IMR-90 (cell line): ENCODE data around the gene MYL4. TPM values are rescaled to one million over a fixed set of nuclear protein-coding genes. Genes with fewer than 3 reads are reported as not detected.

Experiments
- ATAC-seq: fragments of 200-7000 bp; cut with Tn5 transposase; 2 replicates; pipeline ENCODE4 v1.9.1; 2020; ENCODE audit warnings: low read depth, mild to moderate bottlenecking, moderate library complexity
- BruUV-seq: library from RNA; stranded (reverse); fragments of 400-500 nt; replicated peaks from 2 replicates; lab custom pipeline; 2021; lab: Mats Ljungman, UMichigan
- CTCF ChIA-PET: fragments of 300-600 bp; formaldehyde crosslinking; extraction: SDS; loops from one replicate; lab custom pipeline; 2021; ENCODE audit warnings: antibody characterized with exemption; lab: Yijun Ruan, JAX
- POLR2A ChIA-PET: fragments of 300-600 bp; sonication (Branson Sonifier 250); formaldehyde crosslinking; loops from one replicate; lab custom pipeline; 2022; ENCODE audit warnings: antibody characterized with exemption; ENCODE audit not compliant: unreplicated experiment; lab: Charles Lee
- DNase-seq: peaks from one replicate; pipeline ENCODE4 v3.0.0; 2013
- H2AFZ ChIP-seq: replicated peaks from 2 replicates; pipeline ENCODE3; 2013; ENCODE audit warnings: low read length, mild to moderate bottlenecking; ENCODE audit not compliant: poor library complexity
- H2AK5ac ChIP-seq: 2 replicates; pipeline ENCODE4 v1.6.1; 2013; ENCODE audit warnings: low read depth, low read length, inconsistent platforms
- H2AK9ac ChIP-seq: replicated peaks from 2 replicates; pipeline ENCODE3; 2013; ENCODE audit warnings: mild to moderate bottlenecking, low read depth, low read length, moderate library complexity; ENCODE audit not compliant: poor library complexity
- H2BK120ac ChIP-seq: 2 replicates; pipeline ENCODE4 v1.6.1; 2013; ENCODE audit warnings: low read depth, low read length, inconsistent platforms
- H2BK15ac ChIP-seq: 3 replicates; pipeline ENCODE4 v1.6.1; 2013; ENCODE audit warnings: low read depth, low read length, inconsistent platforms
- H2BK20ac ChIP-seq: 2 replicates; pipeline ENCODE4 v1.6.1; 2013; ENCODE audit warnings: low read depth, mild to moderate bottlenecking, inconsistent platforms, low read length, moderate library complexity
- H2BK5ac ChIP-seq: 2 replicates; pipeline ENCODE4 v1.6.1; 2013; ENCODE audit warnings: mild to moderate bottlenecking, low read depth, low read length, inconsistent platforms; ENCODE audit not compliant: poor library complexity, severe bottlenecking
- H3K14ac ChIP-seq: replicated peaks from 2 replicates; pipeline ENCODE4 v1.6.1; 2013; ENCODE audit warnings: low read depth, low read length, inconsistent platforms
- H3K18ac ChIP-seq: 2 replicates; pipeline ENCODE4 v1.6.1; 2013; ENCODE audit warnings: low read depth, low read length, control low read depth
- H3K23ac ChIP-seq: 2 replicates; pipeline ENCODE4 v1.6.1; 2013; ENCODE audit warnings: low read depth, low read length, inconsistent platforms
- H3K27ac ChIP-seq: 2 replicates; pipeline ENCODE4 v1.5.1; 2013; ENCODE audit warnings: mild to moderate bottlenecking, control low read depth, low read length; ENCODE audit not compliant: insufficient read depth
- H3K27me3 ChIP-seq: 2 replicates; pipeline ENCODE4 v1.6.1; 2013; ENCODE audit warnings: low read length; ENCODE audit not compliant: control insufficient read depth, insufficient read depth
- H3K36me3 ChIP-seq: 2 replicates; pipeline ENCODE4 v1.6.1; 2013; ENCODE audit warnings: low read length, mixed read lengths; ENCODE audit not compliant: control insufficient read depth, insufficient read depth
- H3K4ac ChIP-seq: 2 replicates; pipeline ENCODE4 v1.6.1; 2013; ENCODE audit warnings: low read depth, low read length, inconsistent platforms
- H3K4me1 ChIP-seq: 2 replicates; pipeline ENCODE4 v1.6.1; 2013; ENCODE audit warnings: low read length, mixed read lengths; ENCODE audit not compliant: control insufficient read depth, insufficient read depth
- H3K4me2 ChIP-seq: 2 replicates; pipeline ENCODE4 v1.6.1; 2013; ENCODE audit warnings: low read depth, mild to moderate bottlenecking, control low read depth, low read length, moderate library complexity
- H3K4me3 ChIP-seq: 2 replicates; pipeline ENCODE4 v1.5.1; 2013; ENCODE audit warnings: low read depth, mild to moderate bottlenecking, control low read depth, low read length, moderate library complexity; ENCODE audit not compliant: insufficient read depth
- H3K56ac ChIP-seq: 2 replicates; pipeline ENCODE4 v1.6.1; 2013; ENCODE audit warnings: low read length, inconsistent platforms; ENCODE audit not compliant: insufficient read depth; ENCODE audit errors: extremely low read depth
- H3K79me1 ChIP-seq, 2 experiments: 2 replicates each; pipeline ENCODE4 v1.6.1; 2013; ENCODE audit warnings: low read length in 2 of 2, inconsistent platforms in 1 of 2, low read depth in 1 of 2
- H3K9ac ChIP-seq: 2 replicates; pipeline ENCODE4 v1.6.1; 2013; ENCODE audit warnings: low read depth, low read length, control low read depth
- H3K9me1 ChIP-seq: 2 replicates; pipeline ENCODE4 v1.6.1; 2013; ENCODE audit warnings: low read length, inconsistent platforms; ENCODE audit not compliant: insufficient read depth
- H3K9me3 ChIP-seq: 2 replicates; pipeline ENCODE4 v1.6.1; 2013; ENCODE audit warnings: low read length; ENCODE audit not compliant: control insufficient read depth, insufficient read depth
- H4K20me1 ChIP-seq: 2 replicates; pipeline ENCODE4 v1.6.1; 2013; ENCODE audit warnings: low read length, inconsistent platforms; ENCODE audit not compliant: insufficient read depth
- H4K5ac ChIP-seq: 2 replicates; pipeline ENCODE4 v1.6.1; 2013; ENCODE audit warnings: mild to moderate bottlenecking, low read depth, low read length, control low read depth
- H4K8ac ChIP-seq, 2 experiments: 2 replicates each; pipeline ENCODE4 v1.6.1; 2013; ENCODE audit warnings: low read depth in 2 of 2, low read length in 2 of 2, control low read depth in 1 of 2, inconsistent platforms in 1 of 2
- H4K91ac ChIP-seq: 2 replicates; pipeline ENCODE4 v1.6.1; 2013; ENCODE audit warnings: low read depth, low read length, inconsistent platforms; ENCODE audit not compliant: insufficient read depth
- BHLHE40 ChIP-seq: fragments of 150-350 bp; IDR thresholded peaks from 2 replicates; pipeline ENCODE4 v1.6.1; 2016; ENCODE audit warnings: mild to moderate bottlenecking, low read depth, low read length
- CHD1 ChIP-seq: IDR thresholded peaks from 2 replicates; pipeline ENCODE4 v1.6.1; 2012; ENCODE audit warnings: low read depth, low read length, improper control_type of control experiment
- FOS ChIP-seq: fragments of 150-350 bp; IDR thresholded peaks from 2 replicates; pipeline ENCODE4 v1.6.1; 2016; ENCODE audit warnings: low read depth, low read length
- MAFK ChIP-seq: IDR thresholded peaks from 2 replicates; pipeline ENCODE4 v1.6.1; 2012; ENCODE audit warnings: low read depth, low read length, improper control_type of control experiment
- MAZ ChIP-seq: IDR thresholded peaks from 2 replicates; pipeline ENCODE4 v1.6.1; 2012; ENCODE audit warnings: low read depth, mild to moderate bottlenecking, low read length, improper control_type of control experiment, moderate library complexity, borderline replicate concordance
- MXI1 ChIP-seq: IDR thresholded peaks from 2 replicates; pipeline ENCODE4 v1.6.1; 2012; ENCODE audit warnings: low read depth, mild to moderate bottlenecking, low read length, moderate library complexity, borderline replicate concordance
- POLR2A ChIP-seq: IDR thresholded peaks from 2 replicates; pipeline ENCODE4 v1.6.1; 2012; ENCODE audit warnings: mild to moderate bottlenecking, low read depth, low read length
- RAD21 ChIP-seq: IDR thresholded peaks from 2 replicates; pipeline ENCODE4 v1.6.1; 2012; ENCODE audit warnings: low read length, improper control_type of control experiment
- RCOR1 ChIP-seq: IDR thresholded peaks from 2 replicates; pipeline ENCODE4 v1.6.1; 2012; ENCODE audit warnings: mild to moderate bottlenecking, low read length, improper control_type of control experiment; ENCODE audit not compliant: insufficient replicate concordance
- RFX5 ChIP-seq: IDR thresholded peaks from 2 replicates; pipeline ENCODE4 v1.8.0; 2012; ENCODE audit warnings: low read depth, mild to moderate bottlenecking, low read length, moderate library complexity
- SMC3 ChIP-seq: fragments of 150-350 bp; IDR thresholded peaks from 2 replicates; pipeline ENCODE4 v1.6.1; 2016; ENCODE audit warnings: low read depth, mild to moderate bottlenecking, antibody characterized with exemption, low read length, moderate library complexity
- WGBS, 2 experiments: methylation state at CpG; one replicate each; pipeline versions ENCODE4 v1.1.5 to v1.1.7; 2013; ENCODE audit warnings: missing lambda C conversion rate in 2 of 2; ENCODE audit not compliant: insufficient read length in 1 of 2; ENCODE audit errors: extremely low coverage in 2 of 2; 5-methylcytosine and 5-hydroxymethylcytosine counted together
- dilution Hi-C: fragments of 300-500 bp; cut with HindIII; formaldehyde crosslinking; loops from one replicate; pipeline ENCODE4 v1.14.3; 2018; ENCODE audit warnings: low sequenced_read_pairs; ENCODE audit not compliant: unreplicated experiment
- in situ Hi-C: fragments of 300-500 bp; cut with MboI; formaldehyde crosslinking; loops from 3 replicates; pipeline ENCODE4 v1.14.3; 2019; ENCODE audit warnings: low sequenced_read_pairs, inconsistent platforms, mixed read lengths
- intact Hi-C: fragments of 100-400 bp; cut with micrococcal nuclease; formaldehyde crosslinking; loops from 2 replicates; pipeline ENCODE4 v1.10.0; 2022
- polyA plus RNA-seq, 3 experiments: library from polyadenylated mRNA; depleted of rRNA; stranded (reverse); fragments of >200 nt; gene quantifications; 2 replicates each; pipeline ENCODE4 v1.2.3, GENCODE V29; 2012; ENCODE audit warnings: low replicate concordance in 1 of 3
- total RNA-seq: library from RNA; depleted of rRNA; stranded (reverse); fragments of >200 nt; gene quantifications from 2 replicates; pipeline ENCODE4 v1.2.3, GENCODE V29; 2012
- TF ChIP-seq, protein P1 (sequence below): fragments of 150-350 bp; IDR thresholded peaks from 2 replicates; pipeline ENCODE4 v1.6.1; 2017; ENCODE audit warnings: mild to moderate bottlenecking, antibody characterized with exemption, low read length, low read depth

The MYL4 gene
- total and polyA plus RNA-seq, 2 of the 4 experiments (the other 2 are of a cell fraction), result not detected

DNA sequence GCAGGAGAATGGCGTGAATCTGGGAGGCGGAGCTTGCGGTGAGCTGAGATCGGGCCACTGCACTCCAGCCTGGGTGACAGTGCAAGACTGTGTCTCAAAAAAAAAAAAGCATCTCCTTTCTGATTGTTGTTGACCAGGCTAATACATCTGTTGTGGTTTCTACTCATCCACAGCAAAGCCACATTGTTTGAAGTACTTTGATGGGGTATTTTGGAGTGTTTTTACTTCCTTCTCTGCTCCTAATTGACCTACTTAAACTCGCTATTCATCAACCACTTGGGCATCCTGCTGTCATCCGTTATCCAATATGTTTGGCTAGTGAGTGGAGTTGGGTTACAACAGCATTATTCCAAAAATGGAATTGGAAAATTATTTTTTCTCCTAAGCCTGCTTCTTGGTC lies 16.6 kb upstream of the MYL4 start:
- H3K56ac ChIP-seq, result no peak overlapping the region
- peaks cover 11% of the 10 kb centered on the region for H4K20me1 ChIP-seq
- peaks cover 0 to 10% of the 10 kb centered on the region in 2 experiments; a peak in 2 of 4 replicates for H3K79me1 ChIP-seq
- no peak overlapping the region for H3K23ac ChIP-seq
- POLR2A ChIA-PET, result no interaction called here
- no peak overlapping the region for H4K91ac ChIP-seq
- no peak for DNase-seq
- ATAC-seq, result no peak
- dilution Hi-C loops (no loop called here), in situ Hi-C loops (no loop called here), intact Hi-C loops (no loop called here)
- no peaks in the 10 kb centered on the region for H3K27me3 ChIP-seq
- H2AK9ac ChIP-seq, result no peak overlapping the region
- H4K8ac ChIP-seq, result no peak overlapping the region
- no peak overlapping the region for H3K18ac ChIP-seq
- H3K9me3 ChIP-seq, result no peaks in the 10 kb centered on the region
- no peak overlapping the region for H2BK20ac ChIP-seq
- TF ChIP-seq MAFK (no peak), FOS (no peak), CHD1 (no peak), POLR2A (no peak), MXI1 (no peak), SMC3 (no peak), MAZ (no peak), RAD21 (no peak), BHLHE40 (no peak), RCOR1 (no peak), RFX5 (no peak)
- TF ChIP-seq, protein P1, sequence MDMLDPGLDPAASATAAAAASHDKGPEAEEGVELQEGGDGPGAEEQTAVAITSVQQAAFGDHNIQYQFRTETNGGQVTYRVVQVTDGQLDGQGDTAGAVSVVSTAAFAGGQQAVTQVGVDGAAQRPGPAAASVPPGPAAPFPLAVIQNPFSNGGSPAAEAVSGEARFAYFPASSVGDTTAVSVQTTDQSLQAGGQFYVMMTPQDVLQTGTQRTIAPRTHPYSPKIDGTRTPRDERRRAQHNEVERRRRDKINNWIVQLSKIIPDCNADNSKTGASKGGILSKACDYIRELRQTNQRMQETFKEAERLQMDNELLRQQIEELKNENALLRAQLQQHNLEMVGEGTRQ, result no peak
- H2AFZ ChIP-seq, result no peak overlapping the region
- H3K14ac ChIP-seq, result no peak overlapping the region
- H3K4me3 ChIP-seq, result no peak overlapping the region
- no TSS peak for BruUV-seq
- no peak overlapping the region for H2AK5ac ChIP-seq
- WGBS, 2 experiments, result no CpG with 5 or more reads among the region's 6 CpGs
- no peak overlapping the region for H4K5ac ChIP-seq
- H3K36me3 ChIP-seq, result no peaks in the 10 kb centered on the region
- no peak overlapping the region for H3K27ac ChIP-seq
- no peak overlapping the region for H3K9ac ChIP-seq
- no peak overlapping the region for H2BK120ac ChIP-seq
- no peak overlapping the region for H2BK15ac ChIP-seq
- H3K4me1 ChIP-seq, result no peaks in the 10 kb centered on the region
- CTCF ChIA-PET, result no interaction called here
- no peak overlapping the region for H3K4ac ChIP-seq
- H3K9me1 ChIP-seq, result no peaks in the 10 kb centered on the region
- H3K4me2 ChIP-seq, result no peak overlapping the region
- no peak overlapping the region for H2BK5ac ChIP-seq
